Stimulated activated CD4-positive, alpha-beta T cell treated with anti-CD3 and anti-CD28 coated beads, TNF-alpha, amount 100 ng/mL, for 48 hours (primary cell): ENCODE measurements around the gene TM4SF4.

Experiments used
- DNase-seq, 3 donors: peaks; one replicate each; pipeline ENCODE4 v3.0.0-alpha.2; 2020; ENCODE audit warnings: low read depth in 3 of 3

The TM4SF4 gene

GRCh38 chr3:149512073-149512782 is 37.7 kb downstream of the TM4SF4 start:
- DNase-seq: peak in 1 of 3 donors; percentile 9

GRCh38 chr3:149514471-149514870 is 40.0 kb downstream of the TM4SF4 start:
- DNase-seq: no peak

GRCh38 chr3:149515249-149515648 is 40.8 kb downstream of the TM4SF4 start:
- no peak for DNase-seq

- no peak for DNase-seq
Measured at GRCh38 chr3:149516920-149517319, 42.4 kb downstream of the TM4SF4 start.

GRCh38 chr3:149519912-149520311 is 45.4 kb downstream of the TM4SF4 start:
- DNase-seq: no peak

GRCh38 chr3:149523512-149524299 is 49.2 kb downstream of the TM4SF4 start:
- DNase-seq: no peak

GRCh38 chr3:149527531-149528339 is 53.2 kb downstream of the TM4SF4 start:
- no peak for DNase-seq

GRCh38 chr3:149528340-149528650 is 53.8 kb downstream of the TM4SF4 start:
- DNase-seq: no peak

- no peak for DNase-seq
Measured at GRCh38 chr3:149529099-149529498, 54.6 kb downstream of the TM4SF4 start.

GRCh38 chr3:149532489-149533180 is 58.1 kb downstream of the TM4SF4 start:
- no peak for DNase-seq

- DNase-seq: no peak
Measured at GRCh38 chr3:149534082-149534481, 59.6 kb downstream of the TM4SF4 start.

- no peak for DNase-seq
Measured at GRCh38 chr3:149534671-149535332, 60.3 kb downstream of the TM4SF4 start.

- no peak for DNase-seq
Measured at GRCh38 chr3:149535333-149535685, 60.8 kb downstream of the TM4SF4 start.

GRCh38 chr3:149536429-149536828 is 61.9 kb downstream of the TM4SF4 start:
- no peak for DNase-seq

- no peak for DNase-seq
Measured at GRCh38 chr3:149538371-149538770, 63.9 kb downstream of the TM4SF4 start.

- no peak for DNase-seq
Measured at GRCh38 chr3:149541091-149541491, 66.6 kb downstream of the TM4SF4 start.

- DNase-seq: no peak
Measured at GRCh38 chr3:149542375-149543312, 68.1 kb downstream of the TM4SF4 start.

- DNase-seq: no peak
Measured at GRCh38 chr3:149545049-149545448, 70.6 kb downstream of the TM4SF4 start.

- no peak for DNase-seq
Measured at GRCh38 chr3:149547413-149547812, 72.9 kb downstream of the TM4SF4 start.

GRCh38 chr3:149547954-149548668 is 73.6 kb downstream of the TM4SF4 start:
- DNase-seq: no peak
